ENCODE measurements around the gene GRHL1.

GRCh38 chr2:9997936-9998335, 46.4 kb downstream of the GRHL1 start:
- no peak for TF ChIP-seq CTCF (IDR thresholded peaks at IDR 0.05; ENCODE audit: low read depth, low read length, poor library complexity, severe bottlenecking)
- no peak for TF ChIP-seq EZH2phosphoT487 (IDR thresholded peaks at IDR 0.05; ENCODE audit: borderline replicate concordance, low read length)
